OCI-LY1 (cell line): ENCODE data around the gene CDH13.

Experiments
- CTCF ChIP-seq: fragments of 200-600 bp; sonication (generic), shearing (Covaris generic); IDR thresholded peaks from 2 replicates; pipeline ENCODE4 v1.5.1; 2017; ENCODE audit warnings: mild to moderate bottlenecking, antibody characterized with exemption, low read length, moderate library complexity, mixed read lengths
- EZH2 ChIP-seq: fragments of 200-600 bp; sonication (generic), shearing (Covaris generic); IDR thresholded peaks from 2 replicates; pipeline ENCODE4 v1.8.0; 2017; ENCODE audit warnings: borderline replicate concordance, mixed run types, mild to moderate bottlenecking, antibody characterized with exemption, low read length, moderate library complexity, mixed read lengths

- TF ChIP-seq CTCF, result no peak
- no peak for TF ChIP-seq EZH2
Measured at GRCh38 chr16:82628711-82629110, 1.9 kb downstream of the CDH13 start.
